Vagina (tissue), 2 donors: ENCODE results near the gene SETD5.

Source experiments
- CTCF ChIP-seq, 3 experiments: fragments of 450-650 bp in 2 of 3; fragments of 200-600 bp in 1 of 3; sonication (generic) in 1 of 3; IDR thresholded peaks; one replicate each; pipeline ENCODE4 v1.5.1; 2017 to 2019; ENCODE audit warnings: antibody characterized with exemption in 3 of 3, mild to moderate bottlenecking in 2 of 3, moderate library complexity in 2 of 3
- POLR2A ChIP-seq, 2 donors: fragments of 450-650 bp; IDR thresholded peaks; one replicate each; pipeline ENCODE4 v1.6.1; 2017; ENCODE audit warnings: antibody characterized with exemption in 2 of 2, mild to moderate bottlenecking in 2 of 2, moderate library complexity in 2 of 2
- POLR2AphosphoS5 ChIP-seq, 2 donors: sonication (generic); formaldehyde crosslinking; IDR thresholded peaks; one replicate each; pipeline ENCODE4 v1.9.0; 2017; ENCODE audit warnings: antibody characterized with exemption in 2 of 2, mild to moderate bottlenecking in 2 of 2, low read depth in 1 of 2; ENCODE audit not compliant: insufficient read depth in 1 of 2

GRCh38 chr3:9400616-9401015, 3.2 kb downstream of the SETD5 start:
- TF ChIP-seq CTCF (IDR thresholded peaks at IDR 0.05): no peak
- no peak for TF ChIP-seq POLR2A (IDR thresholded peaks at IDR 0.05)
- no peak for TF ChIP-seq POLR2AphosphoS5 (IDR thresholded peaks at IDR 0.05; ENCODE audit: insufficient read depth in 1 of 2, low read depth in 1 of 2)
